Sigmoid colon (tissue), 7 donors: ENCODE results near the gene EFHD1. TPM values are rescaled to one million over a fixed set of nuclear protein-coding genes. Genes with fewer than 3 reads are reported as not detected.
A peak's percentile ranks its signal among the peaks of the same experiment; 100 is the strongest.

Experiments
- DNase-seq: peaks from one replicate; pipeline ENCODE4 v3.0.0-alpha.2; 2019
- H3K27ac ChIP-seq, 4 donors: fragments of 200-600 bp; sonication (generic); one replicate each; pipeline ENCODE4 v1.5.1; 2016 to 2019; ENCODE audit warnings: mild to moderate bottlenecking in 1 of 4
- H3K27me3 ChIP-seq, 3 donors: fragments of 200-600 bp; sonication (generic); one replicate each; pipeline ENCODE4 v1.5.1; 2019; ENCODE audit warnings: mild to moderate bottlenecking in 1 of 3
- H3K36me3 ChIP-seq, 4 donors: fragments of 200-600 bp; sonication (generic); one replicate each; pipeline ENCODE4 v1.5.1; 2016 to 2019
- H3K4me1 ChIP-seq, 4 donors: fragments of 200-600 bp; sonication (generic); one replicate each; pipeline ENCODE4 v1.5.1; 2017 to 2019
- H3K4me3 ChIP-seq, 4 donors: fragments of 200-600 bp; sonication (generic); one replicate each; pipeline ENCODE4 v1.5.1; 2017 to 2019; ENCODE audit warnings: mild to moderate bottlenecking in 2 of 4, moderate library complexity in 1 of 4
- H3K9me3 ChIP-seq, 4 donors: fragments of 200-600 bp in 3 of 4; sonication (generic) in 3 of 4; one replicate each; pipeline versions ENCODE4 v1.5.1 to v1.6.1; 2013 to 2019
- CTCF ChIP-seq, 4 experiments: fragments of 450-650 bp in 3 of 4; fragments of 200-600 bp in 1 of 4; IDR thresholded peaks; one replicate each; pipeline ENCODE4 v1.5.1; 2016 to 2019; ENCODE audit warnings: antibody characterized with exemption in 4 of 4, mild to moderate bottlenecking in 3 of 4, moderate library complexity in 2 of 4
- EP300 ChIP-seq, 4 donors: sonication (generic); formaldehyde crosslinking; IDR thresholded peaks; one replicate each; pipeline ENCODE4 v1.6.1; 2017; ENCODE audit warnings: antibody characterized with exemption in 4 of 4
- POLR2A ChIP-seq, 2 donors: fragments of 450-650 bp; IDR thresholded peaks; one replicate each; pipeline ENCODE4 v1.6.1; 2016; ENCODE audit warnings: antibody characterized with exemption in 2 of 2, mild to moderate bottlenecking in 2 of 2, moderate library complexity in 2 of 2
- POLR2AphosphoS5 ChIP-seq, 4 donors: sonication (generic); formaldehyde crosslinking; IDR thresholded peaks; one replicate each; pipeline ENCODE4 v1.6.1; 2017; ENCODE audit warnings: antibody characterized with exemption in 4 of 4
- WGBS, 2 donors: extraction: QIAGEN DNeasy Blood & Tissue Kit; methylation state at CpG; one replicate each; pipeline ENCODE4 v1.1.7; 2013; 5-methylcytosine and 5-hydroxymethylcytosine counted together
- intact Hi-C: fragments of 100-400 bp; cut with DNase I; formaldehyde crosslinking; loops from one replicate; pipeline ENCODE4 v1.15.1; 2023
- polyA plus RNA-seq, 3 donors: library from polyadenylated mRNA; stranded (reverse); fragments of 200-250 nt; gene quantifications; one replicate each; pipeline ENCODE4 v1.2.3, GENCODE V29; 2013
- total RNA-seq, 4 donors: library from RNA; depleted of rRNA; stranded (reverse); fragments of >200 nt; gene quantifications; one replicate each; pipeline ENCODE4 v1.1.0, GENCODE V29; 2016
- donor health status: healthy with polysubstance abuse.
- donor health status: Bipolar disorder and iron deficiency.
- donor health status: healthy.

The EFHD1 gene
- total and polyA plus RNA-seq, 7 donors, result 0.92 to 8.7 (median 4.2) TPM

GRCh38 chr2:232588031-232588430 is 45.4 kb upstream of the EFHD1 start:
- Histone ChIP-seq H3K36me3 (peaks cover 0 to 15% (median 0%) of the 10 kb centered on the region in 4 donors), H3K4me1 (peaks cover 0 to 22% (median 19%) of the 10 kb centered on the region in 4 donors), H3K27me3 (no peaks in the 10 kb centered on the region), H3K4me3 (no peak overlapping the region), H3K9me3 (no peaks in the 10 kb centered on the region), H3K27ac (peak overlapping the region in 2 of 4 donors; percentile 75 to 76)
- TF ChIP-seq EP300 (IDR thresholded peaks at IDR 0.05) (no peak), POLR2A (IDR thresholded peaks at IDR 0.05) (no peak), CTCF (IDR thresholded peaks at IDR 0.05) (no peak), POLR2AphosphoS5 (IDR thresholded peaks at IDR 0.05) (no peak)
- WGBS, 2 donors, result 91 to 92% methylated on average over 8 of the region's 8 CpGs
- intact Hi-C loops, result no loop called here
- peak; percentile 36 for DNase-seq

- peaks cover 0 to 7% (median 0%) of the 10 kb centered on the region in 4 donors for H3K36me3 ChIP-seq
- intact Hi-C loops, result no loop called here
- H3K27me3 ChIP-seq, result no peaks in the 10 kb centered on the region
- H3K27ac ChIP-seq, result peak overlapping the region; percentile 37 to 76 (median 63)
- H3K4me1 ChIP-seq, result peaks cover 0 to 31% (median 28%) of the 10 kb centered on the region in 4 donors
- 25 to 72% methylated on average over 18 of the region's 18 CpGs for WGBS, 2 donors
- peak; percentile 80 for DNase-seq
- TF ChIP-seq POLR2AphosphoS5 (IDR thresholded peaks at IDR 0.05) (no peak), CTCF (IDR thresholded peaks at IDR 0.05) (no peak), POLR2A (IDR thresholded peaks at IDR 0.05) (no peak), EP300 (IDR thresholded peaks at IDR 0.05) (no peak)
- H3K4me3 ChIP-seq, result no peak overlapping the region
- no peaks in the 10 kb centered on the region for H3K9me3 ChIP-seq
Measured at GRCh38 chr2:232588680-232589585, 44.5 kb upstream of the EFHD1 start.

GRCh38 chr2:232592772-232593395 is 40.5 kb upstream of the EFHD1 start:
- H3K27ac ChIP-seq, result peak overlapping the region; percentile 44 to 68 (median 47)
- H3K36me3 ChIP-seq, result no peaks in the 10 kb centered on the region
- no peak overlapping the region for H3K4me3 ChIP-seq
- H3K9me3 ChIP-seq, result no peaks in the 10 kb centered on the region
- peaks cover 0 to 35% (median 28%) of the 10 kb centered on the region in 4 donors for H3K4me1 ChIP-seq
- no peak for TF ChIP-seq POLR2A (IDR thresholded peaks at IDR 0.05)
- peak in 1 of 4 donors; percentile 12 for TF ChIP-seq POLR2AphosphoS5 (IDR thresholded peaks at IDR 0.05)
- intact Hi-C loops, result no loop called here
- no peaks in the 10 kb centered on the region for H3K27me3 ChIP-seq
- DNase-seq, result no peak
- WGBS, 2 donors, result 17 to 79% methylated on average over 3 of the region's 3 CpGs

GRCh38 chr2:232593982-232594381 is 39.4 kb upstream of the EFHD1 start:
- TF ChIP-seq CTCF (IDR thresholded peaks at IDR 0.05) (no peak), POLR2AphosphoS5 (IDR thresholded peaks at IDR 0.05) (no peak), EP300 (IDR thresholded peaks at IDR 0.05) (no peak), POLR2A (IDR thresholded peaks at IDR 0.05) (no peak)
- Histone ChIP-seq H3K4me1 (peaks cover 0 to 28% (median 22%) of the 10 kb centered on the region in 4 donors), H3K27me3 (no peaks in the 10 kb centered on the region), H3K27ac (no peak overlapping the region), H3K36me3 (no peaks in the 10 kb centered on the region), H3K9me3 (no peaks in the 10 kb centered on the region), H3K4me3 (no peak overlapping the region)
- 66 to 82% methylated on average over 7 of the region's 7 CpGs for WGBS, 2 donors
- intact Hi-C loops, result no loop called here
- DNase-seq, result no peak
